GM19328 (cell line): Measurements from ENCODE around the gene FOXC1.

ENCODE experiments used
- ATAC-seq: cut with Tn5 transposase; IDR thresholded peaks from one replicate; pipeline ENCODE4 v1.9.1; 2021; ENCODE audit warnings: mild to moderate bottlenecking, moderate library complexity; ENCODE audit not compliant: unreplicated experiment

Gene FOXC1

GRCh38 chr6:1611572-1612298 lies 2.0 kb downstream of the FOXC1 start:
- ATAC-seq = no peak

GRCh38 chr6:1612299-1612973 lies 2.7 kb downstream of the FOXC1 start:
- no peak for ATAC-seq

GRCh38 chr6:1612974-1613306 lies 3.2 kb downstream of the FOXC1 start:
- no peak for ATAC-seq

- no peak for ATAC-seq
These were observed 3.6 kb downstream of the FOXC1 start for GRCh38 chr6:1613346-1613687.

- no peak for ATAC-seq
These were observed 4.2 kb downstream of the FOXC1 start for GRCh38 chr6:1613688-1614447.

- no peak for ATAC-seq
These were observed 4.9 kb downstream of the FOXC1 start for GRCh38 chr6:1614448-1615150.

GRCh38 chr6:1615151-1615852 lies 5.6 kb downstream of the FOXC1 start:
- no peak for ATAC-seq

GRCh38 chr6:1615853-1616420 lies 6.2 kb downstream of the FOXC1 start:
- no peak for ATAC-seq

- ATAC-seq = no peak
These were observed 7.2 kb downstream of the FOXC1 start for GRCh38 chr6:1616701-1617463.

- no peak for ATAC-seq
These were observed 8.0 kb downstream of the FOXC1 start for GRCh38 chr6:1617466-1618310.

- ATAC-seq = no peak
These were observed 8.8 kb downstream of the FOXC1 start for GRCh38 chr6:1618311-1619097.

GRCh38 chr6:1619098-1619672 lies 9.5 kb downstream of the FOXC1 start:
- ATAC-seq = no peak

- ATAC-seq = no peak
These were observed 10.2 kb downstream of the FOXC1 start for GRCh38 chr6:1619673-1620503.

- no peak for ATAC-seq
These were observed 10.9 kb downstream of the FOXC1 start for GRCh38 chr6:1620504-1621069.

- ATAC-seq = no peak
These were observed 11.5 kb downstream of the FOXC1 start for GRCh38 chr6:1621070-1621701.

GRCh38 chr6:1622220-1622850 lies 12.6 kb downstream of the FOXC1 start:
- ATAC-seq = no peak
